Upper lobe of left lung (tissue), 4 donors: ENCODE data around the gene KBTBD12.

Experiments
- POLR2A ChIP-seq, 4 donors: fragments of 450-650 bp; IDR thresholded peaks; one replicate each; pipeline ENCODE4 v1.5.1; 2016 to 2017; ENCODE audit warnings: antibody characterized with exemption in 4 of 4, mild to moderate bottlenecking in 2 of 4
- POLR2AphosphoS5 ChIP-seq, 2 donors: sonication (generic); formaldehyde crosslinking; IDR thresholded peaks; one replicate each; pipeline ENCODE4 v1.5.1; 2017; ENCODE audit warnings: antibody characterized with exemption in 2 of 2

DNA sequence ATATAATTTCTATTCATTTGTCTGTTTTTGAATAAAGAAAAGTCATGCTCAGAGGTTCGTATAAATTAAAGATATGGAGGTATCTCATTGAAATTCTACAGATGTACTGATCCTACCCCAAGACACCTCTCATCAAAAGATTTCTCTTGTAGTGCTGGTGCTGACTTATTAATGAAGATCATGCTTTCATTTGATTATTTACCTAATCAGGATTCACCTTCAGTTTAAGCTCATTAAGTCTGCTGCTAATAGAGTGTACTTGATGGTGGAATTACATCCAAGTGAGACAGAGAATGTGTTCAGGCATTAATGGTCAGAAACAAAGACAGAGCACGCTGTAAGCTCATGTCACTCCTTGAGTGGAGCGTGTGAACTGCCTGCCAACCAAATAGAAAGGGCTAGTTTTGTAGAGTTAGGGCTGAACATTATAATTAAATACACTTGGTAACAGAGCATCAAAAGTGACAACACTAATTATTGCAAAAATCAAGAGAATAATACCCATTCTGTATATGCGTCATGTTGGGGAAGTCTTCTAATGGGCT is 45.5 kb downstream of the KBTBD12 start:
- TF ChIP-seq POLR2A (IDR thresholded peaks at IDR 0.05): no peak
- no peak for TF ChIP-seq POLR2AphosphoS5 (IDR thresholded peaks at IDR 0.05)
